ENCODE results near the gene HOXD11.

DNA sequence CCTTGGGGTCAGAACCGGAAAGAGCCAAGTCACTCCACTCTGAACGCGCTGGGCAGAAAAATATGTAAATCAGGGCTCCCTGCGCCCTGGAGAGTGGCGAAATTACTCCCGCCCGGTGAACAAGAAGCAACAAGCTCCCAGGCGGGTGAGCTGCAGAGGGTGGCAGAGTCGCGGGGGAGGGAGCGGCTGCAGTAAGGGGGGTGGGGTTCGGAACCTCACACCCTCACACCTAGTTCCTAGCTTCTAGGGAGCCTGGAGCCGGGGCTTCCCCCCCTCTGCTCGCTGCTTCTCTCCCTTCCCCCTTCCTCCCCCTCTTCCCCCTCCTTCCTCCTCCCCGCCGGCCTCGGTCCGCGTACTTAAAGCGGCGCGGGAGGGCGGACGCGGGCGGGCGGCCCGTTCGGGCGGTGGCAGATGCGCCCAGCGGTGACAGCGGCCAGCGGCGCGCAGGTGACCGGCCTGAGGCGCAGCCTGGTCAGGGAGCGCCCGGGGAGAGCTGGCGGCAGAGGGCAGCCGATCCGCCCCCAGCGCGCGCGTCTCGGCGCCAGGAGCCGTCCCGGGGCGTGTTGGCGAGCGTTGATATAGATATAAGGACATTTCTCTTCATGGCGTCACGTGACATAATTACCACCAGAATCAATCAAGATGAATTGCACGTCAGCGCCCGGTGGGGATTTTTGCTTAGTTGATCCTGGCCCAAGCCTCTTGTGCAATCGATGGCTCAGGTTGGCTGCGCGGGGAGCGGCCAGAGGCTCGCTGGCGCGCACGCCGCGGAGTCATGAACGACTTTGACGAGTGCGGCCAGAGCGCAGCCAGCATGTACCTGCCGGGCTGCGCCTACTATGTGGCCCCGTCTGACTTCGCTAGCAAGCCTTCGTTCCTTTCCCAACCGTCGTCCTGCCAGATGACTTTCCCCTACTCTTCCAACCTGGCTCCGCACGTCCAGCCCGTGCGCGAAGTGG is at the start of gene HOXD11:
- TF ChIP-seq EZH2 (IDR thresholded peaks at IDR 0.05) = no peak
- TF ChIP-seq POLR2AphosphoS5 (IDR thresholded peaks at IDR 0.05; ENCODE audit: borderline replicate concordance, low read depth, low read length) = peak; percentile 55
